GM23248 (cell line): ENCODE data around the gene LDLRAD4. TPM values are rescaled to one million over a fixed set of nuclear protein-coding genes. Genes with fewer than 3 reads are reported as not detected.

ENCODE experiments used
- DNase-seq: peaks from one replicate; pipeline ENCODE4 v3.0.0-alpha.2; 2015
- H2AFZ ChIP-seq: fragments of 200-600 bp; sonication (generic); 2 replicates; pipeline ENCODE4 v1.6.1; 2016; ENCODE audit warnings: antibody characterized with exemption
- H3F3A ChIP-seq: fragments of 200-600 bp; sonication (generic); 2 replicates; pipeline ENCODE4 v1.6.1; 2016; ENCODE audit warnings: mild to moderate bottlenecking, antibody characterized with exemption, mixed run types; ENCODE audit not compliant: insufficient read depth
- H3K27ac ChIP-seq: fragments of 200-600 bp; sonication (generic); 2 replicates; pipeline ENCODE4 v1.5.1; 2016; ENCODE audit warnings: mild to moderate bottlenecking
- H3K27me3 ChIP-seq: fragments of 200-600 bp; sonication (generic); replicated peaks from 2 replicates; pipeline ENCODE4 v1.6.1; 2016; ENCODE audit warnings: mild to moderate bottlenecking; ENCODE audit not compliant: insufficient read depth
- H3K36me3 ChIP-seq: fragments of 200-600 bp; sonication (generic); 2 replicates; pipeline ENCODE4 v1.6.1; 2016; ENCODE audit warnings: low read depth, mild to moderate bottlenecking
- H3K4me1 ChIP-seq: fragments of 200-600 bp; sonication (generic); 2 replicates; pipeline ENCODE4 v1.6.1; 2016; ENCODE audit warnings: mild to moderate bottlenecking; ENCODE audit not compliant: insufficient read depth
- H3K4me2 ChIP-seq: fragments of 200-600 bp; sonication (generic); one replicate; pipeline ENCODE4 v1.6.1; 2016; ENCODE audit warnings: mild to moderate bottlenecking; ENCODE audit not compliant: unreplicated experiment
- H3K4me3 ChIP-seq: fragments of 200-600 bp; sonication (generic); 2 replicates; pipeline ENCODE4 v1.5.1; 2016; ENCODE audit warnings: mild to moderate bottlenecking
- H3K79me2 ChIP-seq: fragments of 200-600 bp; sonication (generic); 2 replicates; pipeline ENCODE4 v1.6.1; 2016; ENCODE audit warnings: mild to moderate bottlenecking; ENCODE audit not compliant: insufficient read depth
- H3K9ac ChIP-seq: fragments of 200-600 bp; sonication (generic); 2 replicates; pipeline ENCODE4 v1.6.1; 2016; ENCODE audit warnings: mild to moderate bottlenecking
- H3K9me2 ChIP-seq: fragments of 200-600 bp; sonication (generic); 2 replicates; pipeline ENCODE4 v1.6.1; 2016; ENCODE audit warnings: mixed run types, mild to moderate bottlenecking, moderate library complexity; ENCODE audit not compliant: insufficient read depth
- H3K9me3 ChIP-seq: fragments of 200-600 bp; sonication (generic); one replicate; pipeline ENCODE4 v1.6.1; 2017; ENCODE audit warnings: low read depth
- H4K20me1 ChIP-seq: fragments of 200-600 bp; sonication (generic); 2 replicates; pipeline ENCODE4 v1.6.0; 2016; ENCODE audit not compliant: insufficient read depth
- EZH2 ChIP-seq: fragments of 200-600 bp; sonication (generic); IDR thresholded peaks from 2 replicates; pipeline ENCODE4 v1.6.1; 2018; ENCODE audit warnings: antibody characterized with exemption, mild to moderate bottlenecking; ENCODE audit not compliant: insufficient read depth, poor library complexity, severe bottlenecking
- EZH2phosphoT487 ChIP-seq: fragments of 200-600 bp; sonication (generic); IDR thresholded peaks from 2 replicates; pipeline ENCODE4 v1.6.1; 2018; ENCODE audit warnings: antibody characterized with exemption, moderate library complexity, mild to moderate bottlenecking, low read depth; ENCODE audit not compliant: insufficient read depth
- WGBS, 2 experiments: methylation state at CpG; one replicate each; pipeline ENCODE4 v1.1.6; 2015 to 2017; ENCODE audit warnings: low lambda C conversion rate in 2 of 2, low coverage in 1 of 2; ENCODE audit errors: missing lambda C conversion rate in 2 of 2; 5-methylcytosine and 5-hydroxymethylcytosine counted together
- in situ Hi-C: fragments of 300-500 bp; cut with MboI; formaldehyde crosslinking; loops from 2 replicates; pipeline ENCODE4 v1.15.0; 2020
- polyA plus RNA-seq: library from polyadenylated mRNA; unstranded; fragments of >200 nt; fragmentation: Nextera tagmentation; extraction: Ambion mirVana; gene quantifications from 2 replicates; pipeline ENCODE4 v1.2.1, GENCODE V29; 2016
- total RNA-seq: library from RNA; depleted of rRNA; stranded (reverse); fragments of >200 nt; shearing (Covaris generic); gene quantifications from 2 replicates; pipeline ENCODE4 v1.2.3, GENCODE V29; 2014

Gene LDLRAD4
- total and polyA plus RNA-seq, 2 experiments from 2014 or later = not detected

DNA sequence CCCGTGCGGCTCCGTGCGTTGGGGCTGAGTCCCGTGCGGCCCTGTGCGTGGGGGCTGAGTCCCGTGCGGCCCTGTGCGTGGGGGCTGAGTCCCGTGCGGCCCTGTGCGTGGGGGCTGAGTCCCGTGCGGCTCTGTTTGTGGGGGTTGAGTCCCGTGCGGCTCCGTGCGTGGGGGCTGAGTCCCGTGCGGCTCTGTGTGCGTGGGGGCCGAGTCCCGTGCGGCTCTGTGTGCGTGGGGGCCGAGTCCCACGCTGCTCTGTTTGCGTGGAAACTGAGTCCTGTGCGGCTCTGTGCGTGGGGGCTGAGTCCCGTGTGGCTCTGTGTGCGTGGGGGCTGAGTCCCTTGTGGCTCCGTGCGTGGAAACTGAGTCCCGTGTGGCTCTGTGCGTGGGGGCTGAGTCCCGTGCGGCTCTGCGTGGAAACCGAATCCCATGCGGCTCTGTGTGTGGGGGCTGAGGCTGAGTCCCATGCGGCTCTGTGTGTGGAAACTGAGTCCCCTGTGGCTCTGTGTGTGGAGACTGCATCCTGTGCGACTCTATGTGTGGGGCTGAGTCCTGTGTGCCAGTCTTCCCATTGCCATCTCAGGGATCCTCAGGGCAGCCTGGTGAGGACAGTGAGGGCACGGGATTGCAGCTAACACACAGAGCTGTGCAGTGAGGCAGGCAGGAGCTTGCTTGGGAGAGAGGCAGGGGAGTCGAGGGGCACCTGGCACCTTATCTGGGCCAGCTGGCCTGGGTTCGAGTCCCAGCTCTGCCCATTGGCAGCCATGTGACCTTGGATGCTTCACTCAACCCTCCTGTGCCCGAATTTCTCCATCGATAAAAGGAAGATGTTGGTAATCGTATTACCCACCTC is 44.5 kb downstream of the LDLRAD4 start:
- Histone ChIP-seq H2AFZ (no peak overlapping the region), H3K79me2 (no peaks in the 10 kb centered on the region), H3K9me3 (no peaks in the 10 kb centered on the region), H3K4me2 (no peak overlapping the region), H3K36me3 (no peaks in the 10 kb centered on the region), H4K20me1 (no peaks in the 10 kb centered on the region), H3K4me3 (no peak overlapping the region), H3K27ac (no peak overlapping the region), H3K9ac (no peak overlapping the region), H3K27me3 (peaks cover 46% of the 10 kb centered on the region), H3F3A (no peaks in the 10 kb centered on the region), H3K9me2 (no peaks in the 10 kb centered on the region), H3K4me1 (no peaks in the 10 kb centered on the region)
- 92 to 93% methylated on average over 16 to 49 of the region's 50 CpGs for WGBS, 2 experiments
- in situ Hi-C loops = no loop called here
- no peak for TF ChIP-seq EZH2phosphoT487
- TF ChIP-seq EZH2 = no peak
- DNase-seq = no peak

DNA sequence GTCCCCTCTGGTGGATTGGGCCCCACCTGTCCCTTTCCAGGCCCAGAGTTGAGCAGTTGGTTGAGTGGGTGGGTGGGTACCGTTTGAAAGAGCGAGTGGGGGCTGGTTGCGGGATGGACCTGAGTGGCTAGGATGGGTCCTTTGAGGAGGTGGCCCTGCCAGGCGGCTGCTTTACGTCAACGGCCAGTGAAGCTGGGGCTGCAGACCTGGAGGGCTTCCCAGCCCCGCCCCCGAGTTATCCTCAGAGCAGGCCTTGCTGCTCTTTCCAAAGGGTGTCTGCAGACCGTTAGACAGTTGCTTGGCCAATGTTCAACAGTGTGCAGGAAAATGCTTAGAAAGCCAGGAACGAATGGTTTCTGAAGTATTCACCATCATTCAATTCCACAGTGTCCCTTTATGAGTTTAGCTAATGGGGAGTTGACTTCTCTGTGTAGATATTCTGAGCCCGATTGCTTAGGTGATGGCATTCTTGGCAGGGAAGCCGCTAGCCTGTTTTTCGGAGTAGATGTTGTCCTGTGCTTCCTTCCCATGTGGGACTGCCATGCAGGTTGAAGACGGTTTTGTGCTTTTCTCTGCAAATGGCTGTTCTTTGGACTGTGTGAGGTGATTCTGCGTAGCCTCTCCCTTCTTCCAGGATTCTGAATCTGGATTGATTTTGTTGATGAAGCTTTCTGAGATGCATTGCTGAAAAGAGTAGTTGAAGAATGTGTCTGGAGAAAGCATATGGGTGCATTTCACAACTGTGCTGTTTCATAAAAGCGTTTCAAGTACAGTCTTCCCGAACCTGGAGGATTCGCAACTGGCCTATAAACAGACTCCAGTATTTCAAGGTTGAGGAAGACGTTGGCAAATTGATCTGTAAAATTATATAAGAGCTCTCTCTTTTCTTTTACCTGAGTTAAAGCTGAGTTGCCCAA is 45.8 kb downstream of the LDLRAD4 start:
- Histone ChIP-seq H3K27ac (no peak overlapping the region), H4K20me1 (no peaks in the 10 kb centered on the region), H3K4me1 (0 out of 2 replicates have a peak, but pooled peaks cover 4% of the 10 kb centered on the region), H3K4me2 (no peak overlapping the region), H3K9ac (no peak overlapping the region), H3F3A (no peaks in the 10 kb centered on the region), H3K9me3 (no peaks in the 10 kb centered on the region), H3K4me3 (no peak overlapping the region), H3K36me3 (no peaks in the 10 kb centered on the region), H3K79me2 (no peaks in the 10 kb centered on the region), H2AFZ (no peak overlapping the region), H3K27me3 (peaks cover 50% of the 10 kb centered on the region), H3K9me2 (no peaks in the 10 kb centered on the region)
- in situ Hi-C loops = no loop called here
- 41 to 44% methylated on average over 19 of the region's 19 CpGs for WGBS, 2 experiments
- TF ChIP-seq EZH2 = no peak
- no peak for DNase-seq

- Histone ChIP-seq H3K9me2 (no peaks in the 10 kb centered on the region), H3K9ac (no peak overlapping the region), H3K9me3 (no peaks in the 10 kb centered on the region), H3K4me3 (no peak overlapping the region), H3K4me2 (no peak overlapping the region), H3K27me3 (peaks cover 59% of the 10 kb centered on the region), H3K36me3 (no peaks in the 10 kb centered on the region), H3K4me1 (0 out of 2 replicates have a peak, but pooled peaks cover 4% of the 10 kb centered on the region), H3K27ac (no peak overlapping the region), H3K79me2 (no peaks in the 10 kb centered on the region), H4K20me1 (no peaks in the 10 kb centered on the region), H2AFZ (no peak overlapping the region), H3F3A (no peaks in the 10 kb centered on the region)
- TF ChIP-seq EZH2phosphoT487 (no peak), EZH2 (no peak)
- WGBS, 2 experiments = 77 to 78% methylated on average over 17 of the region's 17 CpGs
- in situ Hi-C loops = no loop called here
- DNase-seq = no peak
Measured at GRCh38 chr18:13265008-13265910, 46.7 kb downstream of the LDLRAD4 start.

GRCh38 chr18:13265911-13266217 is 47.3 kb downstream of the LDLRAD4 start:
- peak; percentile 35 for DNase-seq
- Histone ChIP-seq H3K4me1 (0 out of 2 replicates have a peak, but pooled peaks cover 4% of the 10 kb centered on the region), H3K9me2 (no peaks in the 10 kb centered on the region), H3K4me3 (no peak overlapping the region), H3K36me3 (no peaks in the 10 kb centered on the region), H3F3A (no peaks in the 10 kb centered on the region), H3K9ac (no peak overlapping the region), H4K20me1 (no peaks in the 10 kb centered on the region), H3K27ac (no peak overlapping the region), H3K4me2 (no peak overlapping the region), H3K9me3 (no peaks in the 10 kb centered on the region), H3K27me3 (peaks cover 59% of the 10 kb centered on the region), H3K79me2 (no peaks in the 10 kb centered on the region), H2AFZ (no peak overlapping the region)
- in situ Hi-C loops = no loop called here
- TF ChIP-seq EZH2 (no peak), EZH2phosphoT487 (no peak)
- WGBS, 2 experiments = 3 to 9% methylated on average over 9 of the region's 9 CpGs
